Hematopoietic multipotent progenitor cell treated with erythropoietin and hydrocortisone succinate and interleukin-3 and kit ligand, for 6 days (in vitro differentiated cells): ENCODE data around the gene PIK3AP1.
"Not testable (repeated sequence)": the region's sequence is repeated elsewhere in the genome, so short reads cannot be mapped to it uniquely, and the experiment has no call there.

Experiments
- DNase-seq: peaks from one replicate; pipeline ENCODE4 v3.0.0-alpha.2; 2015

The PIK3AP1 gene

DNA sequence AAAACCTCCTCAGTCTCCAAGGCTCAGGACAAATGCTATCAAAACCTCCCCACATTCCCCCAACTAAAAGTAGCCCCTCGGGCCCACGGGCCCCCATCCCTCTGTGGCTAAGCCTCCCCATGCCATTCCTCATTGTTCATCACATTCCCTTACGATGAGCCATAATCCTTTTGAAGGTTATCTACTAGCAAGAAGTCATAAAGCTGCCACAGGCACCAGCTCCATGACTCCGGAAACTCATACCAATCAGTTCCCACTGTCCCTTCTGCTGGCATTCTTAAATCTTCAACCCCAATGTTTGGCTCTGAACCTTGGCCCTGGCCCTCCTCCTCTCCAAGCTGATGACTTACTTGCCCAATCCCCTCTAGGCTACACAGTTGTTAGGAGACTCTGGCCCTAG is 114.1 kb downstream of the PIK3AP1 start:
- no peak for DNase-seq

DNA sequence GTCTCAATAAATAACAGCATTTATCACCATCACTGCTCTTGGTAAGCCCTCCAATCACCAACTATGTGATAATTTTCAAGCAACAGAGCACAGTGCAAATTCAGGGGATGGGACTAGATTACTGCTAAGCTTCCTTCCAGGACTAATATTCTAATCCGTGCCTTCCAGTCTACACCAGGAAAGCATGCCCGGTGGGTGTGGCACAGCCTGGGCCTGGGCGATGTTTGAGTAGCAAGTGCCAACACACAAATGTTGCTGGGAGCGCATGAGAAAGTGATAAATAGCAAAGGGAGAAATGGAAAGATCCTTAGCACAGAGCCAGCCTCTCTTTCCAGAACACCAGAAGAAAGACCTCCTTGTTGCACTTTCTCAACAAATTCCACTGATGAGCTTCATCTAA is 120.0 kb downstream of the PIK3AP1 start:
- no peak for DNase-seq

DNA sequence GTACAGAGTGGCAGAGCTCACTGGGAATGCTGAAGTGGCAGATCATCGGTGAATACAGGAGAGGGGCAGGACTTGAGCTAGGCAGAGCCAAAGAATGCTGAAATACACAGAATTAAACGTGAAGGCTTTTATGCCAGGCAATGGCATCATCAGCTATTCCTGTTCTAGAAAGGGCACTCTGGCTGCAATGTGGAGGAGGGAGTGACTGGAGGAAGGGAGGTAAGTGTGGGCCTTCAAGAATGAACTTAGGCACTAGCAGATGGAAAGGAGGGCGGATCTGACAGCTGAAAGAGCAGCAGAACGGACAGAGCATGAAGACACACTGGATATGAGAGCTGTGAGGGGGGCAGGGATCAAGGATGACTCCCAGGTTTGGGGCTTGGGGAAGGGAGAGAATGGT is 121.5 kb downstream of the PIK3AP1 start:
- DNase-seq: no peak

DNA sequence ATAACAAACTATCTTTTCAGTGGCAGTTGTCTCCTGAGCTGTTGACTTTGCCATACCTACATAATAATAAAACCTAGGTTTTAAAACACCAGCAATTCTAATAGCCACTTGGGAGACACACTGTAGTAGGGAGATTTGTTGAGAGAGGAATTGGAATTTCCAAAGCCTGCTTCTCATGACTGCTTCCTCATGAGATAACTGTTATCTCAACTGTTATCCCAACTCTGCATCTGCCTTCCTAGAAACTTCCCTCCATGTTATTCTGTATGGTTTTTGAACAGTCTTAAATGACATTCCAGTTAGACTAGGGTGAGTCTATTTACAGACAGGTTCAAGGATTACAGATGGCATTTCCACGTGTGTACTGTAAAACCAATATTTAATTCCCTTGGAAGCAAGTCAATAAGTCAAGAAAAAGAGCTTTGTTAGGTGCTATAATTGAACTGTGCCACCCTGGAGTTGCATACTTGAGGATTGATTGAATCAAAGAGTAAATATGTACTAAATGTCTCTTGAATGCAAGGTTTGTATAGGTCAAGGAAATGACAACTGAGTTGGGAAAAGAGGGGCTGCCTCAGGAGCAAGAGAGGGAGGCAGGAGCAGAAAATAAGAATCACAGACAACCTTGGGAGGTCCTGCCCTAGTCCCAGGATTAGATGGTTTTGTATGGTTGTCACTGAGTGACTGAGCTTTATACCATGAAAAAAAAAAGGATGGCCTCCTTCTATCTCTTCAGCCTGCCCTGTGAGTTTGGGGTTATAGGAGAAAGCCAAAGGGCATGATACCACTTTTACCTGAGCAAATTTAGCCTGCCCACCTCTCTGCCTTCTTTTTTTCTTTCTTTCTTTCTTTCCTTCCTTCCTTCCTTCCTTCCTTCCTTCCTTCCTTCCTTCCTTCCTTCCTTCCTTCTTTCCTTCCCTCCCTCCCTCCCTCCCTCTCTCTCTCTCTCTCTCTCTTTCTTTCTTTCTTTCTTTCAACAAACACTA is 123.6 kb downstream of the PIK3AP1 start:
- DNase-seq: no peak

DNA sequence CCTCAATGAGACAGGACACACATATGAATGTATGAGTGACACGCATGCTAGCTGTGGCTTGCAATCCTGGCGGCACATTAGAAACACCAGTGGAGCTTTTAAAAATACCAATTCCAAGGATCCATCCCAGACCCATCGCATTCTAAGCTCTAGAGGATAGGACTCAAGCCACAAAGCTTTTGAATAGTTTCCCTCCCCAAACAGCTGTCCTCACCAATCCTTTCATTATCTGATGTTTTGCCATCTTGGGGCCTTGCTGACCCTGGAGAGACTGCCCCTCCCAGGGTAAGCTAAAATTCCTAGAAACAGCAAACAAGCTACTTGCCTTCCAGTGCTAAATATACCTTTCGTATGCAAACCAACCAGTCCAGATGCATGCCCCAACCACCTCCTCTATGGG is 124.6 kb downstream of the PIK3AP1 start:
- DNase-seq: no peak

DNA sequence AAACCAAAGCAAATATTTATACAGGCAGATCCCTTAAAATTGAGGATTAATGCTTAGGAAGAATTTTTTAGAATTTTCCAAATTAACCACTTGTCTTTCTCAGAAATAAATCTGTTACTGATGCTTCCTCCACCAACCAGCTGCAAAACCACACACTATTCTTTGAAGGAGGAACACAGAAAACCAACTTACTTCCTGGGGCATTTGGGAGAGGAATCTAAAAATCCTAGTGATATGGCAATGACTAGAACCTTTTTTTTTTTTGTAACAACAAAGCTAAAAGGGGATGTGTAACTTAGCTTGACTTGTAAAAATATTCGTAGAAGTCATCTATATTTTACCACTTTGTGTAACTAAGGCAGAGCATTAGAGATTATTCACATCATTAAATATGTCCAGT is 128.4 kb downstream of the PIK3AP1 start:
- no peak for DNase-seq

DNA sequence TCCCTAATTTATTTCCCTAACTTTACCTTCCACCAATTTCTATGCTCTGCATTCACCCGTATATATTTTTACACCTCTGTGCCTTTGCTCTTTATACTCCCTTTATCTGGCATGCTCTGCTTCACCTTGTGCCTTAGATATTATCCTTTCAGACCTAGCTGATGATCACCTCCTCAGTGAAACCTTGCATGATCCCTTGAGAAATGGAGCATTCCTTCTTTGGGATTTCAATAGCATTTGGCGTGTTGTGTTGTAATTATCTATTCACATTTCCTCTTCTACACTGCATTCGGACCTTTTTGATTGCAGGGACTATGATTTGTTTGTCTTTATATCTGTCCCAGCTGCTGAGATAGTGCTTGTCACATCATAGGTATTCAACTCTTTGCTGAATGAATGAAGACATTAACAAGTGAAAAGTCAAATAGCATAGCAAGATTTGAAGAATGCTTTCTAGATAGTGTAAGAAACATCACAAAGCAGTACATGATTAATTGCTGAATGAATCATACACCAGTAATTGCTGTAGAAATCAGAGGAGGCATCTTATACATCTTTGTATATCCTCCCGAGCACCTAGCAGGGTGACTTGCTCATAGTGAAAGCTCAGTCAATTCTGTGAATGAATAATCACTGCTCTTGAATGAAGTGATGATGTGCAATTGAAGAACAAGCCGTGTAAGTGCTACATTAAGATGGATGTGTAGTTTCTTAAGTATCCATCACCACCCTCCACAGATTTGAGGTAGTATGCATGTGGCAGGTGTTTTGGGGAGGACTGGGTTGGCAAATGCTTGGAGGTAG is 131.5 kb downstream of the PIK3AP1 start:
- DNase-seq: no peak

DNA sequence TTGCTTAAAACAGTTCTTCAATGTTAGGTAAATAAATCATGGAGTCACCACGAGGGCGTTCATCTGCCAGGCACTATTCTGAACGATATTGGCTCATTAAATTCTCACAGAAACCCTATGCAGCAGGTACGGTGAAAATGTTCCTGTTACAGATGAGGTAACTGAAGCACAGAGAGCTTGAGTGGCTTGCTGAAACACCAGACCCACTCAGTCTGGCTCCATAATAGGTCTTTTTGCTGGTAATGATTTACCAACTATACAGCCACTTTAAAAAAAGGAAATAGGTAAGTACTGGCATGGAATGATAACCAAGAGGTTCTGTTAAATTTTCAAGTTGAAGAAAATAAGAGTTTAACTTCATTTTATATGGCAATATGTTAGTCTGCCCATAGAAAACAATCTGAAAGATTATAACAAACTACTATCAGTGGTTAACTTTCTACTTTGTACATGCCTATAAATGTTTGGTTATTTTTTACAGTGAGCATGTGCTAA is 132.2 kb downstream of the PIK3AP1 start:
- peak; percentile 30 for DNase-seq

DNA sequence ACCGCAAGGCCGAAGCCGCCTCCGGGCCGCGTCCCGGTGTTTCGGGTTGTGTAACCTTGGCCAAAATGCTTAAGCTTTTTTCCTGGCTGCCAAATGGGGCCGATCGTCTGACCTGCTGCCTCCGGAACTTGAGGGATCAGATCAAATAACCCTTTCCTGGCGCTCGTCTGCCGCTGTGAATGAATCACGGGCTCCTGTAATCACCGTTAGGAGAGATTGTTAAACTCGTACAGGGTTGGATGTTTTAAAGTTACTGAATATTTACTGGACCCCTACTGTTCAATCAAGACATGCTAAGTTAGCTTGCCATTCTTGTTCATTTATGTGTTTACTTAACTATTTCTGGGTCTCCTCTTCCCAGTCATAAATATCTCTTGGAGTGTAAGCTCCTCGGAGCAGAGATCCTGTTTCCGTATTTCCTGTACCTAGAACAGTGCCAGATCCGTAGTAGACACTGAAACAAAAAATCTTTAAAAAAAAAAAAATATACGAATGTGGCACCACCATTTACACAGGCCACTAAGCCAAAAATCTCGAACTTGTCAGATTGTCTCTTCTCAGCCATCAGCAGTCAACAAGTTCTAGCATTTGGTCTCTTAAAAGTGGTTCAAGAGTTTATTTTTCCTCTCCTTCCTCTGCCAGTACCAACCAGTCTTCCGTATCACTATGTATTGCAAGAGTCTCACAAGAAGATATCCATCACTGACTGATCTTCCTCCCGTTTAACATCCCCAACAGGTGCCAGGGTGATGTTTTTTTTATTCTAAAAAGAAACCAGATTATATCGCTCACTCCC is 132.9 kb downstream of the PIK3AP1 start:
- peak; percentile 67 for DNase-seq

DNA sequence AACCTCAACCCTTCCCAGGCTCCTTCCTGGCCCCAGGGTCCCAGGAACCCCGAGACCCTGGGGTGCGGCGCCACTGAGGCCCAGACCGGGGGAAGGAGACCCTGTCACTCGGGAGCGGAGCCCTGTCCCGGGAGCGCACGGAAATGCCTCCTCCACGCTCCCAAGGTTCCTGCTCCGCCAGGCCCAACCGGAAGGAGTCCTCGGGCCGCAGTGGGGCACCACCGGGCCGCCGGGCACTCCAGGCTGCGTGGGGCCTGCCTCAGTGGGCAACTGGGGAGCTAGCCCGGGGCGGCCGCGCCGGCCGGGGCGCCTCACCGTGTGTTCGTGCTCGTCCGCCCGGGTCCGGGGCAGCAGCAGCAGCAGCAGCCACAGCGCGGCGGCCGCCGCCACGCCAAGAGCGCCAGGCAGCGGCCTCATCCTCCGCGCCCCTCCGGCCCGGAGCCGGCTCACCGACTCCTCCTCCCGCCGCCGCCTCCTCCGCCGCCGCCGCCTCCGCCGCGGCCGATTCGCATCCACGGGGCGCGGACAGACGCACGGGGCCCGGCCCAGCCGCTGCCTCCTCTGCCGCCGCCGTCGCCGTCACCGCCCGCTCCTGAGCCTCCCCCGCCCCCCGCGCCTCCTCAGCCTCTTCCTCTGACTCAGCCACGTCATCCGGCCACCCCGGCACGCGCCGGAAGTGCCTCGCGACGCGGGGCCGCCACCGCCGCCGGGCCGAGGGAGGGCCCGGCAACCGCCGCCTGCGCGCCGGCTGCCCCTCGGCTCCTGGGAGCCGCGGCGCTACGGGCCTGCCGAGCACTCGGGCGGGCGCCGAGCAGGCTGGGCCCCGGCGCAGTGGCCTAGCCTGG is 133.7 kb downstream of the PIK3AP1 start, which contains the start of gene TM9SF3:
TM9SF3 (minus strand) TSS at position 594 of the 845 bp plus-strand sequence; CDS start at position 417, 177 bp downstream.
- peak; percentile 95 for DNase-seq

DNA sequence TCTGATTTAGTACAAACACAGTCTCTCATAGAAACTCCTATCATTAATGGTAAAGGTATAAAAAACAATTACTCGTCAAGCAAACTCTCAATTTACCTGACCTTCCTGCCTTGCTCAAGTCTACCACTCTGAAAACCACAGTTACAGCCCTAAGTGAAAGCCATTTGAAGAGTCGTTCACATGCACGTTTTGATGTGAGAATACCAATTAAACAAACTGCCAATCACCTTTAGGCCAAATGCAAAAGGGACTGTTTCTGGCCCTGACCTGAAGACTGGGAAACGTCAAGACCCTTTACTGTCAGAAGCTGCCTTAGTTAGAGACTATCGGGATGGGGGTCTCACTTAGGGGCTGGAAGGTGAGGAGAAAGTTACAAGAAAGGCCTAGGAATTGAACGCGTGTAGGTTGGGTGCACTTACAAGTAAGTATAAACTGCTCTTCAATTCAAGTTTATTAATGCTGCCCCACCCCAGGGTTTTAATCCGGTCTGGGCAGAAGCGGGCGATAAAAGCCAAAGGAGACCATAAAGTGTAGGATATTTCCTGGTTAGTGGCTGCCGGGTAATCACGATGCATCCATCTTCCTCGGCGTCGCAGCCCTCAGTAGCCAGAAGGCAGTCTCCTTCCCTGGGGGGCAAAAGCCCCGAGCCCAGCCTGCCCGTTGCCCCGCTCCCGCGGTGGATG is 134.4 kb downstream of the PIK3AP1 start:
- peak; percentile 76 for DNase-seq

DNA sequence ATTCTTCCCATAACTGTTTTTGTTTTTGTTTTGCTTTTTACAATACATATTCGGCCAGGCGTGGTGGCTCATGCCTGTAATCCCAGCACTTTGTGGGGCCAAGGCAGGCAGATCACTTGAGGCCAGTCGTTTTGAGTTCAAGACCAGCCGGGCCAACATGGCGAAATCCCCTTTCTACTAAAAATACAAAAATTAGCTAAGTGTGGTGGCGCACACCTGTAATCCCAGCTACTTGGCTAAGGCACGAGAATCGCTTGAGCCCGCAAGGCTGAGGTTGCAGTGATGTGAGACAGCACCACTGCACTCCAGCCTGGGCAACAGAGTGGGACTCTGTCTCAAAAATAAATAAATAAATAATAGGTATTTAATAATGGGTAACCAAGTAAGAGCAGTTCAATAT is 135.8 kb downstream of the PIK3AP1 start:
- no peak for DNase-seq

DNA sequence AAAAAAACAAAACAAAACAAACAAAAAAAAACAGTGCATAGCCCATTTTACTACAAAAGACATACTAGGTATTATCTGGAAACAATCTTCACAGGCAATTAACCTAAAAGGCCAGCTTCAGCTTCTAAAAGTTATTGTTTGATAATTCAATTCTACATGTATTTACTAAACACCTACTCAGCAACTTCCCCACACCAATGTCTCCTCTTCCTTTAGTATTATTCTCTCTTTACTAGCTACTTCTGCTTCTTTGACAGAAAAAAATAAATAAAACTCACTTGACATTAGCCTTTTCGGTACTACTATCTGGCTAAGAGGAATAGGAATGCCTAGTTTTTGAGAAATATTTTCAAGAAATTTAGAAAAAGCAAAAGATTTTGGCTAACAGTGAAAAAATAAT is 136.3 kb downstream of the PIK3AP1 start:
- no peak for DNase-seq

DNA sequence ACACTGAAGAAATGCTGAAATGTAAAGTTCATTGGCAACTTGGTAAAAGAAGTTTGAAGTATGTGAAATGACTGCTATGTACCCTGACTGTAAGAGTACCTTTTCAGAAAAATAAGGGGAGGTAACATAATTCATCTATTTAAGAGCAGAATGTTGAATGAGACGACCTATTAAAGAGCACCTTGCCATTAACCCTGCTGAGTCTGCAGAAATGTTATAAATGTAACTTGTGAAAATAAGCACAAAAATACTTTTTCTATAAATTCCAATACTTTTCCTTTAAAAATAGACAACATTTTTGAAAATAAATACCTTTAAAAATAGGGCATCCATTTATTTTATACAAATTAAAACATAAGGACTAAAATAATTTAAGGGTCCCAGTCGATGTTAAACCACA is 141.2 kb downstream of the PIK3AP1 start:
- DNase-seq: no peak

DNA sequence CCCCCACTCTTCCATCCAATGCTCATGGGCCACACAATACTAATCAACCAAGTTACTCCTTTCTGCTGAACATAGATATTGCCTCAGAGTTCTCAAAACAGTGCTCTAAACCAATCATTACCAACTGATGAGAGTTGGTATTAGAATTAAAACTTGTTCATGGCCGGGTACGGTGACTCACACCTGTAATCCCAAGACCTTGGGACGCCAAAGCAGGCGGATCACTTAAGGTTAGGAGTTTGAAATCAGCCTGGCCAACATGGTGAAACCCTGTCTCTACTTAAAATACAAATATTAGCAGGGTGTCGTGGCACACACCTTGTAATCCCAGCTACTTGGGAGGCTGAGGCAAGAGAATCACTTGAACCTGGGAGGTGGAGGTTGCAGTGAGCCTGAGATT is 141.7 kb downstream of the PIK3AP1 start:
- no peak for DNase-seq

DNA sequence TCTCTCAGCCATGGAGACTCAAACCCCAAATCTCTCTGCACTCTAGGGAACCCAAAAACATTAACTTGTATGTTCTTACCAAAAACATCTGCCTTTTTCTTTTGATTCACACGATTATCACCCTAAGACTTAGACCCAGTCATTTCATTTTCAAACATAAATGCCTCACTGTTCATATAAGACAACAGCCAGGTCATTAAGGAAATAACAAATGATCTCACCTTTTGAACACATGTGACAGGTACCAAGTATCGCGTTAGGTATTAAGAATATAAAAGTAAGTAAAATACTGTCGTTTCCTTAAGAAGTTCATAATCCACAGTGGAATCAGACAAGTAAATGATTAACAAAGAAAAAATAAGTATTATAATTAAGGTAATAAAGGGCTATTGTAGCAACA is 142.3 kb downstream of the PIK3AP1 start:
- DNase-seq: no peak

DNA sequence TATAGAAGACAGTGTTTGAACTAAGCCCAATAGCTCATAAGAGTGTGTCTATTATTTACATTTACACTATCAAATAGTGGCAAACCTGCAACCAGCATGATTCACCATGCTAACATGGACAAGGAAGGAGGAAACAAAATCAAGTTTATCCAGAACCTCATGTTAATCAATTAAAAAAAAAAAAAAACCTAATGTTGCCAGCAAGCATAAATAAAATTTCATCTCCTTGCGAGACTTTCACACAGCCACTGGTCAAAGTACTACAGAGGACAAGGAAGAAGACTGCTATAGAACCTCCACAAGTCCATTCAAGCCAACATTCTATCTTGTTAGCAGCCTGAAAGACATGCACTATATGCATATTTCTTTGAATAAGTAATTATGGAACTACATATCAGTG is 143.2 kb downstream of the PIK3AP1 start:
- DNase-seq: no peak

DNA sequence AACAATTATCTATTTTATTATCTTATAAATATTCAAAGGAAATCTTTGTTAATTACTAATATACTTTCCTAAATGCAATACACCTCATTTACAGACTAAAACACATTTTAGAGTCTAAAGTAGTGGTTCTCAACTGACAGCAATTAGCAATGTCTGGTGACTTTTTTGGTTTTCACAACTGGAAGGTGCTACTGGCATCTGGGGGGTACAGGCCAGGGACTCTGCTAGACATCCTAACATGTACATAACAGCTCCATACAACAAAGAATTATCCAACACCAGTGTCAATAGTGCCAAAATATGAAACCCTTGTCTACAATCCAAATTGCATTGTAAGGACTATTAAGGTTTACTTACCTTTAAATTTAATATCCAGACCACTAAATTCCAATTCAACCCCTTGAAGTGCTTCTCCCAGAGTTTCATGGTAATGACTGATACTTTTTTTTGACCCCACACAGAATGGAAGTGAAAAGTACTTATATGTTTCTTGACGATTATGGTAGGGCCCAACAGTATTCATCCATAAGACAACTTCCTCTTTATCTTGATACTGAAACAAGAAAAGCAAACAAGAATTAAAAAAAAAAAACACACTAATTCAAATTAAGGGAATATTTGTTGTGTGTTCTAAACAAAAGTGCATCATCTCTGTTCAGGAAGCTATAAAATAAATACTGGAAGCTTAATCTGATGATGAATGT is 143.9 kb downstream of the PIK3AP1 start:
- DNase-seq: no peak

DNA sequence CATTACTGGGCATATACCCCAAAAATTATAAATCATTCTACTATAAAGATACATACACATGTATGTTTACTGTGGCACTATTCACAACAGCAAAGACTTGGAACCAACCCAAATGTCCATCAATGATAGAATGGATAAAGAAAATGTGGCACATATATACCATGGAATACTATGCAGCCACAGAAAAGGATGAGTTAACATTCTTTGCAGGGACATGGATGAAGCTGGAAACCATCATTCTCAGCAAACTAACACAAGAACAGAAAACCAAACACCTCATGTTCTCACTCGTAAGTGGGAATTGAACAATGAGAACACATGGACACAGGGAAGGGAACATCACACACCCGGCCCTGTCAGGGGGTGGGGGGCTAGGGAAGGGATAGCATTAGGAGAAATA is 145.8 kb downstream of the PIK3AP1 start:
- not testable (repeated sequence) for DNase-seq

DNA sequence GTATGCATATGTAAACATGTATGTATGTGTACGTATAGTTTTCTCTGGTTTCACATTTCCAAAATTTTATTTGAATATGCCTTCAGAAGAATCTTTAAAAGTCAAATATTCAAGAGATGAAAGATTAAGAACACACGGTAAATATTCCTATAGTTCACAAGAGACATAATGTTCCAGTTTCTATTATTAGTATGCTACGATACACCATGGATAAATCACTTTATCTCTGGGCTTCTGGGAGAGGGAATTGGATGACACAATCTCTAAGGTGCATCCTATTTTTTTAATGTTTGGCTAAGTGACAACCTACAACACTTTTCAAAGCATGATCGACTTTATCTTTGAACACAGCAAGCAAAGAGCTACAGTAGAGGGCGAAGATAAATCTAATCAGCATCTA is 147.3 kb downstream of the PIK3AP1 start:
- DNase-seq: no peak
